Ovary (tissue), 9 donors: ENCODE results near the gene MAST4. TPM values are rescaled to one million over a fixed set of nuclear protein-coding genes. Genes with fewer than 3 reads are reported as not detected.

Source experiments
- DNase-seq, 5 donors: peaks; one replicate each; pipeline ENCODE4 v3.0.0-alpha.2; 2019 to 2020
- H3K27ac ChIP-seq, 2 donors: fragments of 200-600 bp; one replicate each; pipeline versions ENCODE4 v1.5.1 to v1.8.0; 2019 to 2022
- H3K27me3 ChIP-seq: fragments of 200-600 bp; one replicate; pipeline ENCODE4 v1.8.0; 2022
- H3K36me3 ChIP-seq: fragments of 200-600 bp; sonication (generic); one replicate; pipeline ENCODE4 v1.5.1; 2019
- H3K4me1 ChIP-seq: one replicate; pipeline ENCODE4 v1.8.1; 2013; ENCODE audit warnings: mild to moderate bottlenecking, moderate library complexity; ENCODE audit not compliant: insufficient read depth
- H3K4me3 ChIP-seq: fragments of 200-600 bp; sonication (generic); one replicate; pipeline ENCODE4 v1.5.1; 2017
- H3K9me3 ChIP-seq, 2 donors: fragments of 200-600 bp in 1 of 2; sonication (generic) in 1 of 2; one replicate each; pipeline versions ENCODE4 v1.5.1 to v1.8.1; 2013 to 2019; ENCODE audit warnings: mild to moderate bottlenecking in 1 of 2, moderate library complexity in 1 of 2
- EP300 ChIP-seq: sonication (generic); formaldehyde crosslinking; IDR thresholded peaks from one replicate; pipeline ENCODE4 v1.6.1; 2017; ENCODE audit warnings: antibody characterized with exemption
- POLR2A ChIP-seq: fragments of 450-650 bp; IDR thresholded peaks from one replicate; pipeline ENCODE4 v1.6.1; 2017; ENCODE audit warnings: antibody characterized with exemption, mild to moderate bottlenecking, moderate library complexity
- WGBS, 3 donors: extraction: QIAGEN DNeasy Blood & Tissue Kit in 1 of 3; methylation state at CpG; one replicate each; pipeline versions ENCODE4 v1.1.5 to v1.1.7; 2013 to 2017; 5-methylcytosine and 5-hydroxymethylcytosine counted together
- intact Hi-C, 4 donors: fragments of 100-400 bp; cut with DNase I; formaldehyde crosslinking; loops; one replicate each; pipeline versions ENCODE4 v1.11.0 to v1.15.1; 2022 to 2023
- polyA plus RNA-seq, 2 donors: library from polyadenylated mRNA; stranded (reverse); fragments of 200-250 nt in 1 of 2; fragments of 350-450 nt in 1 of 2; fragmentation: Illumina TruSeq in 1 of 2; extraction: RNeasy Lipid Tissue Mini Kit (QIAGEN cat#74804) in 1 of 2; gene quantifications; one replicate each; pipeline ENCODE4 v1.2.3, GENCODE V29; 2013 to 2014
- total RNA-seq, 7 donors: library from RNA; depleted of rRNA in 2 of 7; stranded (reverse); fragments of >200 nt in 2 of 7; fragmentation: NEBNext Ultra II Directional in 3 of 7; extraction: Animal tissue kit (Norgen Biotek cat#: 25700) in 3 of 7; gene quantifications; one replicate each; pipeline versions ENCODE4 v1.1.0 to v1.2.4, GENCODE V29; 2016 to 2023
- TF ChIP-seq, protein P1 (sequence below), 3 donors: fragments of 450-650 bp in 2 of 3; fragments of 200-600 bp in 1 of 3; IDR thresholded peaks; one replicate each; pipeline versions ENCODE4 v1.5.1 to v1.8.0; 2016 to 2022; ENCODE audit warnings: antibody characterized with exemption in 3 of 3, mild to moderate bottlenecking in 1 of 3
- donor health status: DM: no; HTN: no; CAD: no; lungs with moderate emphysema.
- donor health status: DM: no; HTN: no; CAD: no.
- donor health status: Bipolar disorder and iron deficiency.
- donor health status: DM: yes; HTN: yes; CAD: no.
- donor health status: DM: no; HTN: no; CAD: no.
- donor health status: DM: yes; HTN: yes; CAD: no.

The MAST4 gene
- total and polyA plus RNA-seq, 9 donors, result 11.6 to 86.3 (median 57.6) TPM

DNA sequence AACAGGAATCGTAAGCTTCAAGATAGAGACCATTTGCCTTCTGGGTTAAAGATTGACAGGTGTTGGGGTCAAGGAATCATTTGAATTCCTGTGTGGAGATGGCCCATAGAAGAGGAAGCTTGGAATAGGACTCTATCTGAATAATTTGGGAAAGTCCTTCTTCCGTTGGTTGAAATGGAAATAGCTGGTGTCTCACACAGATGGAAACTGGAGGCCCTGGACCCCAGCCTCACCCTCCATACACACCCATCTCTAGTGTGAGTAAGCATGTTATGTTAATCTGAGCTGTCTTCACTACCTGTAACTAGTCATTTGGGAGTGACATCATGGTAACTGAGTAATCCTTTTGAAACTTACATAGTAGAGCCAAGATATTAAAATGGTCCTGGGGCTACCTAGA is 416.0 kb downstream of the MAST4 start:
- intact Hi-C loops, result no loop called here
- H3K36me3 ChIP-seq, result no peaks in the 10 kb centered on the region
- H3K27ac ChIP-seq, result no peak overlapping the region
- H3K4me3 ChIP-seq, result no peak overlapping the region
- no peaks in the 10 kb centered on the region for H3K9me3 ChIP-seq
- H3K27me3 ChIP-seq, result no peaks in the 10 kb centered on the region
- 94 to 100% (median 95%) methylated on average over 2 of the region's 2 CpGs for WGBS, 3 donors
- peaks cover 10% of the 10 kb centered on the region for H3K4me1 ChIP-seq
- no peak for DNase-seq
- TF ChIP-seq POLR2A, result no peak
- no peak for TF ChIP-seq EP300
- TF ChIP-seq, protein P1, sequence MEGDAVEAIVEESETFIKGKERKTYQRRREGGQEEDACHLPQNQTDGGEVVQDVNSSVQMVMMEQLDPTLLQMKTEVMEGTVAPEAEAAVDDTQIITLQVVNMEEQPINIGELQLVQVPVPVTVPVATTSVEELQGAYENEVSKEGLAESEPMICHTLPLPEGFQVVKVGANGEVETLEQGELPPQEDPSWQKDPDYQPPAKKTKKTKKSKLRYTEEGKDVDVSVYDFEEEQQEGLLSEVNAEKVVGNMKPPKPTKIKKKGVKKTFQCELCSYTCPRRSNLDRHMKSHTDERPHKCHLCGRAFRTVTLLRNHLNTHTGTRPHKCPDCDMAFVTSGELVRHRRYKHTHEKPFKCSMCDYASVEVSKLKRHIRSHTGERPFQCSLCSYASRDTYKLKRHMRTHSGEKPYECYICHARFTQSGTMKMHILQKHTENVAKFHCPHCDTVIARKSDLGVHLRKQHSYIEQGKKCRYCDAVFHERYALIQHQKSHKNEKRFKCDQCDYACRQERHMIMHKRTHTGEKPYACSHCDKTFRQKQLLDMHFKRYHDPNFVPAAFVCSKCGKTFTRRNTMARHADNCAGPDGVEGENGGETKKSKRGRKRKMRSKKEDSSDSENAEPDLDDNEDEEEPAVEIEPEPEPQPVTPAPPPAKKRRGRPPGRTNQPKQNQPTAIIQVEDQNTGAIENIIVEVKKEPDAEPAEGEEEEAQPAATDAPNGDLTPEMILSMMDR (IDR thresholded peaks at IDR 0.05), result no peak

DNA sequence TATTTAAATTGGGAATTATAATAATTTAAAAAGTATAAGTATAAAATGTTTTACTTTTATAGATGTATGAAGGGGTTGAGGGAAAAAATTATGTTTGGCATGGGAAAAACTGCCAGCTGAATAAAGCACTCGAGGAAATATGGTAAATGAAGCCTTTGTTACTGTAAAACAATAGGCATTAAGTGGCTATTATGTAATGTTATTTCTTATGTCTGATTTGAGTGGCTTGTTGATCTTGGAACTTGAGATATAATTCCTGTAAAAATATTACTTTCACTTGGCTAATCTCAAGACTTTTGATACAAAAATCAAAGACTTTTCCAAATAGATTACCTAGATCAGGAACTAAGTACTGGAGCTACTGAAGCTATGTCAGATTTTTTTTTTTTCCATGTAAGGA is 417.5 kb downstream of the MAST4 start:
- H3K9me3 ChIP-seq, result no peaks in the 10 kb centered on the region
- peaks cover 9% of the 10 kb centered on the region for H3K4me1 ChIP-seq
- no peak for TF ChIP-seq POLR2A
- TF ChIP-seq EP300, result no peak
- TF ChIP-seq, protein P1 (IDR thresholded peaks at IDR 0.05), result no peak
- H3K27ac ChIP-seq, result no peak overlapping the region
- no peaks in the 10 kb centered on the region for H3K27me3 ChIP-seq
- intact Hi-C loops, result no loop called here
- no peak for DNase-seq
- no peaks in the 10 kb centered on the region for H3K36me3 ChIP-seq
- WGBS, 3 donors, result 76 to 81% (median 79%) methylated on average over 1 of the region's 1 CpG
- no peak overlapping the region for H3K4me3 ChIP-seq

DNA sequence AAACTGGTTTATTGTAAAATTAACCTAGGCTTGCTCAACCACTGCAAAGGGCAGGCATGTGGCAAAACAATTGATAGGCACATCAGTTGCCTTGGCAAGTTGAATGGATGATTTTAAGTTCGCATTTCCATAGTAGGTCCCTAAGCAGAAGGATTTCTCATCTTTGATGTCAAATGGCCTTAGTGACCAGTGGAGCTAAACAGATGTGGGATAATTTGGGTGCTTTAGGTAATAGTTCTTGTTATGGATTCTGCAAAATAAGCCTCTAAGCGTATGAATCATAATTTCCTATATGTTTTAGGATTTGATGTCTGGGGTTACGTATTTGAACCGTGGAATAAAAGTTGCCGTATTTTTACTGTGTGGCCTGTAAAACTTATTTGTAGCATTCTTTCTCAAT is 418.0 kb downstream of the MAST4 start:
- intact Hi-C loops, result no loop called here
- Histone ChIP-seq H3K4me3 (no peak overlapping the region), H3K27me3 (no peaks in the 10 kb centered on the region), H3K36me3 (no peaks in the 10 kb centered on the region), H3K27ac (no peak overlapping the region), H3K9me3 (no peaks in the 10 kb centered on the region), H3K4me1 (peaks cover 8% of the 10 kb centered on the region)
- no peak for DNase-seq
- WGBS, 3 donors, result 94 to 96% (median 95%) methylated on average over 5 of the region's 5 CpGs
- TF ChIP-seq POLR2A (no peak), EP300 (no peak)
- TF ChIP-seq, protein P1 (IDR thresholded peaks at IDR 0.05), result no peak

DNA sequence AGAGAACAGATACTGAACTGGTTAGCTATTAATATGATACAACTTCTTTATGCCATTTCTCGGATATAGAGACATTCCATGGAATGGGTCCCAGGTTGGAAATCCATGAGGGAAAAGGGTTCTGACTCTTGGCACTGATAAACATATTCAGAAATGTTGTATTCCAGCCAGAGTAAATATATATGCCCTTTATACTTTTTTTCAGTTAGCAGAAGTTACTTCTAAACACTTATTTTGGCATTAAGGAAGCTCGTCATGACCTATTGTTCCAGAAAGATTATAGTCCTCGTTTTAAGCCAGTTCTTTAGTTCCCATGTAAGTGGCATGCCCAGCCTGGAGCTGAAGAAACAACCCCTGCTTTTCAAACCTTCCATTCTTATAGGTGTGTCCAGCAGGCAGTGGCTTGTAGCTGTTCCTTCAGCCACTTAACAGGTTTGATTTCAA is 418.8 kb downstream of the MAST4 start:
- 11 to 16% (median 13%) methylated on average over 3 of the region's 3 CpGs for WGBS, 3 donors
- Histone ChIP-seq H3K9me3 (no peaks in the 10 kb centered on the region), H3K4me3 (peak overlapping the region; percentile 17), H3K36me3 (no peaks in the 10 kb centered on the region), H3K4me1 (peaks cover 8% of the 10 kb centered on the region), H3K27me3 (no peaks in the 10 kb centered on the region), H3K27ac (no peak overlapping the region)
- no peak for DNase-seq
- intact Hi-C loops, result no loop called here
- no peak for TF ChIP-seq POLR2A
- TF ChIP-seq, protein P1 (IDR thresholded peaks at IDR 0.05), result no peak
- TF ChIP-seq EP300, result no peak
